ENCODE data around the gene S100A2. TPM values are rescaled to one million over a fixed set of nuclear protein-coding genes. Genes with fewer than 3 reads are reported as not detected.

Gene S100A2
- total and polyA plus RNA-seq, 2 of the 13 experiments (the other 11 are each of a cell fraction or from before 2014, with no cell fraction given), result 1.2 TPM

- TF ChIP-seq ZNF234 (CRISPR knock-in tag; conservative IDR thresholded peaks at IDR 0.05) (no peak), ZFP82 (CRISPR knock-in tag; IDR thresholded peaks at IDR 0.05; ENCODE audit: borderline replicate concordance) (no peak), NPAS2 (CRISPR knock-in tag; IDR thresholded peaks at IDR 0.05; ENCODE audit: borderline replicate concordance) (no peak), ZNF747 (CRISPR knock-in tag; IDR thresholded peaks at IDR 0.05; ENCODE audit: borderline replicate concordance) (no peak), ZNF18 (CRISPR knock-in tag; IDR thresholded peaks at IDR 0.05; ENCODE audit: insufficient replicate concordance) (no peak), ZNF253 (CRISPR knock-in tag; IDR thresholded peaks at IDR 0.05; ENCODE audit: borderline replicate concordance) (no peak), TARDBP (CRISPR knock-in tag; IDR thresholded peaks at IDR 0.05) (peak; percentile 64; the same call in 1 of the 2 replicates), HMG20B (CRISPR knock-in tag; conservative IDR thresholded peaks at IDR 0.05) (no peak), MIER3 (CRISPR knock-in tag; IDR thresholded peaks at IDR 0.05; ENCODE audit: borderline replicate concordance) (0 out of 2 replicates have a peak, but pooled peaks have one; percentile 46), ZKSCAN8 (CRISPR knock-in tag; IDR thresholded peaks at IDR 0.05; ENCODE audit: borderline replicate concordance) (no peak), CAMTA2 (CRISPR knock-in tag; IDR thresholded peaks at IDR 0.05; ENCODE audit: borderline replicate concordance) (no peak), ZNF264 (CRISPR knock-in tag; IDR thresholded peaks at IDR 0.05) (no peak), HMG20A (CRISPR knock-in tag; IDR thresholded peaks at IDR 0.05; ENCODE audit: borderline replicate concordance) (no peak; the same call in 1 of the 2 replicates), AGO2 (optimal IDR thresholded peaks at IDR 0.05; ENCODE audit: low read depth, low read length) (no peak), MLX (CRISPR knock-in tag; IDR thresholded peaks at IDR 0.05) (no peak), ZNF7 (CRISPR knock-in tag; IDR thresholded peaks at IDR 0.05) (no peak), ZNF576 (CRISPR knock-in tag; IDR thresholded peaks at IDR 0.05) (no peak), ZNF777 (CRISPR knock-in tag; IDR thresholded peaks at IDR 0.05) (0 out of 2 replicates have a peak, but pooled peaks have one; percentile 48)
- TF ChIP-seq, protein P1, sequence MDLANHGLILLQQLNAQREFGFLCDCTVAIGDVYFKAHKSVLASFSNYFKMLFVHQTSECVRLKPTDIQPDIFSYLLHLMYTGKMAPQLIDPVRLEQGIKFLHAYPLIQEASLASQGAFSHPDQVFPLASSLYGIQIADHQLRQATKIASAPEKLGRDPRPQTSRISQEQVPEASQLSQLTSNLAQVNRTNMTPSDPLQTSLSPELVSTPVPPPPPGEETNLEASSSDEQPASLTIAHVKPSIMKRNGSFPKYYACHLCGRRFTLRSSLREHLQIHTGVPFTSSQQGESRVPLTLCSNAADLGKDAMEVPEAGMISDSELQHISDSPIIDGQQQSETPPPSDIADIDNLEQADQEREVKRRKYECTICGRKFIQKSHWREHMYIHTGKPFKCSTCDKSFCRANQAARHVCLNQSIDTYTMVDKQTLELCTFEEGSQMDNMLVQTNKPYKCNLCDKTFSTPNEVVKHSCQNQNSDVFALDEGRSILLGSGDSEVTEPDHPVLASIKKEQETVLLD (CRISPR knock-in tag; IDR thresholded peaks at IDR 0.05; ENCODE audit: low read depth), result no peak
- TF ChIP-seq, protein P2, sequence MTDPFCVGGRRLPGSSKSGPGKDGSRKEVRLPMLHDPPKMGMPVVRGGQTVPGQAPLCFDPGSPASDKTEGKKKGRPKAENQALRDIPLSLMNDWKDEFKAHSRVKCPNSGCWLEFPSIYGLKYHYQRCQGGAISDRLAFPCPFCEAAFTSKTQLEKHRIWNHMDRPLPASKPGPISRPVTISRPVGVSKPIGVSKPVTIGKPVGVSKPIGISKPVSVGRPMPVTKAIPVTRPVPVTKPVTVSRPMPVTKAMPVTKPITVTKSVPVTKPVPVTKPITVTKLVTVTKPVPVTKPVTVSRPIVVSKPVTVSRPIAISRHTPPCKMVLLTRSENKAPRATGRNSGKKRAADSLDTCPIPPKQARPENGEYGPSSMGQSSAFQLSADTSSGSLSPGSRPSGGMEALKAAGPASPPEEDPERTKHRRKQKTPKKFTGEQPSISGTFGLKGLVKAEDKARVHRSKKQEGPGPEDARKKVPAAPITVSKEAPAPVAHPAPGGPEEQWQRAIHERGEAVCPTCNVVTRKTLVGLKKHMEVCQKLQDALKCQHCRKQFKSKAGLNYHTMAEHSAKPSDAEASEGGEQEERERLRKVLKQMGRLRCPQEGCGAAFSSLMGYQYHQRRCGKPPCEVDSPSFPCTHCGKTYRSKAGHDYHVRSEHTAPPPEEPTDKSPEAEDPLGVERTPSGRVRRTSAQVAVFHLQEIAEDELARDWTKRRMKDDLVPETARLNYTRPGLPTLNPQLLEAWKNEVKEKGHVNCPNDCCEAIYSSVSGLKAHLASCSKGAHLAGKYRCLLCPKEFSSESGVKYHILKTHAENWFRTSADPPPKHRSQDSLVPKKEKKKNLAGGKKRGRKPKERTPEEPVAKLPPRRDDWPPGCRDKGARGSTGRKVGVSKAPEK (CRISPR knock-in tag; IDR thresholded peaks at IDR 0.05; ENCODE audit: borderline replicate concordance), result no peak
Observed at GRCh38 chr1:153566414-153567371, 1.0 kb upstream of the S100A2 start (continued).

Data from HepG2 (cell line).